DND-41 (cell line): ENCODE results near the gene ANKRD6.
A peak's percentile ranks its signal among the peaks of the same experiment; 100 is the strongest.
"Not testable (repeated sequence)": the region's sequence is repeated elsewhere in the genome, so short reads cannot be mapped to it uniquely, and the experiment has no call there.

Experiments
- ATAC-seq: fragments of 200-7000 bp; cut with Tn5 transposase; 3 replicates; pipeline ENCODE4 v1.9.1; 2021; ENCODE audit warnings: low read depth; ENCODE audit not compliant: insufficient read depth
- DNase-seq: peaks from one replicate; pipeline ENCODE4 v3.0.0-alpha.2; 2020
- H2AFZ ChIP-seq: 2 replicates; pipeline ENCODE4 v1.6.0; 2012; ENCODE audit warnings: low read depth, low read length
- H3K27ac ChIP-seq: 2 replicates; pipeline ENCODE4 v1.5.1; 2012; ENCODE audit warnings: low read length, inconsistent platforms
- H3K27me3 ChIP-seq: fragments of 200-600 bp; sonication (generic); 2 replicates; pipeline ENCODE4 v1.6.0; 2012; ENCODE audit warnings: low read length, mild to moderate bottlenecking, inconsistent platforms; ENCODE audit not compliant: insufficient read depth, poor library complexity
- H3K36me3 ChIP-seq: 2 replicates; pipeline ENCODE4 v1.5.1; 2012; ENCODE audit warnings: low read length, inconsistent platforms; ENCODE audit not compliant: insufficient read depth
- H3K4me1 ChIP-seq: 2 replicates; pipeline ENCODE4 v1.5.1; 2012; ENCODE audit warnings: mild to moderate bottlenecking, low read length; ENCODE audit not compliant: insufficient read depth
- H3K4me2 ChIP-seq: 2 replicates; pipeline ENCODE4 v1.6.0; 2012; ENCODE audit warnings: mild to moderate bottlenecking, moderate library complexity, low read length, inconsistent platforms; ENCODE audit not compliant: insufficient read depth
- H3K4me3 ChIP-seq, 2 experiments: fragments of 200-600 bp in 1 of 2; shearing (Covaris generic) in 1 of 2; 2 replicates each; pipeline ENCODE4 v1.5.1; 2012 to 2016; ENCODE audit warnings: inconsistent platforms in 2 of 2, low read length in 2 of 2, mild to moderate bottlenecking in 2 of 2, low read depth in 1 of 2, moderate library complexity in 1 of 2
- H3K79me2 ChIP-seq: 2 replicates; pipeline ENCODE4 v1.6.0; 2012; ENCODE audit warnings: low read length, inconsistent platforms; ENCODE audit not compliant: insufficient read depth
- H3K9ac ChIP-seq: 2 replicates; pipeline ENCODE4 v1.6.0; 2012; ENCODE audit warnings: low read depth, mild to moderate bottlenecking, inconsistent platforms, low read length, moderate library complexity
- H3K9me3 ChIP-seq: 2 replicates; pipeline ENCODE4 v1.5.1; 2012; ENCODE audit warnings: low read length, moderate library complexity, mild to moderate bottlenecking, inconsistent platforms; ENCODE audit not compliant: insufficient read depth, severe bottlenecking
- H4K20me1 ChIP-seq: 2 replicates; pipeline ENCODE4 v1.6.0; 2012; ENCODE audit warnings: low read length; ENCODE audit not compliant: insufficient read depth
- EZH2 ChIP-seq: IDR thresholded peaks from 3 replicates; pipeline ENCODE4 v1.6.1; 2012; ENCODE audit warnings: borderline replicate concordance, low read depth, mild to moderate bottlenecking, moderate library complexity, low read length, inconsistent platforms; ENCODE audit not compliant: severe bottlenecking
- TF ChIP-seq, protein P1 (sequence below): IDR thresholded peaks from 2 replicates; pipeline ENCODE4 v1.5.1; 2012; ENCODE audit warnings: borderline replicate concordance, low read length, moderate library complexity, mild to moderate bottlenecking; ENCODE audit not compliant: poor library complexity, severe bottlenecking; ENCODE audit errors: extremely low read depth

ANKRD6 gene

DNA sequence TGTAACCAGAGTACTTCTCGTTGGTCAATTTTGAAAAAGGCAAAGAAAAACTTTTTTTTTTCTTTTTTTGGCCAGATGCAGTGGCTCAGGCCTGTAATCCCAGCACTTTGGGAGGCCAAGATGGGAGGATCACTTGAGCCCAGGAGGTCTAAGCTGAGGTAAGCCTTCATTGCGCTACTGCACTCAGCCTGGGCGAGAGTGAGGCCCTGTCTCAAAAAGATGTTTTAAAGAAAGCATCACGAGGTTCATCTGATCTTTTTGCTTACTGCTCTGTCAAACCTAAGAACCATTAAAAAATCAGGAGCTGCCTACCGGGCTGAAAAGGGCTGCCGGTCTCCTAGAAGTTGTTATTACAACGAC, 205.0 kb downstream of the ANKRD6 start:
- H4K20me1 ChIP-seq = no peaks in the 10 kb centered on the region
- H3K4me3 ChIP-seq = peak overlapping the region; percentile 36 to 80
- H2AFZ ChIP-seq = peak overlapping the region; percentile 98

DNA sequence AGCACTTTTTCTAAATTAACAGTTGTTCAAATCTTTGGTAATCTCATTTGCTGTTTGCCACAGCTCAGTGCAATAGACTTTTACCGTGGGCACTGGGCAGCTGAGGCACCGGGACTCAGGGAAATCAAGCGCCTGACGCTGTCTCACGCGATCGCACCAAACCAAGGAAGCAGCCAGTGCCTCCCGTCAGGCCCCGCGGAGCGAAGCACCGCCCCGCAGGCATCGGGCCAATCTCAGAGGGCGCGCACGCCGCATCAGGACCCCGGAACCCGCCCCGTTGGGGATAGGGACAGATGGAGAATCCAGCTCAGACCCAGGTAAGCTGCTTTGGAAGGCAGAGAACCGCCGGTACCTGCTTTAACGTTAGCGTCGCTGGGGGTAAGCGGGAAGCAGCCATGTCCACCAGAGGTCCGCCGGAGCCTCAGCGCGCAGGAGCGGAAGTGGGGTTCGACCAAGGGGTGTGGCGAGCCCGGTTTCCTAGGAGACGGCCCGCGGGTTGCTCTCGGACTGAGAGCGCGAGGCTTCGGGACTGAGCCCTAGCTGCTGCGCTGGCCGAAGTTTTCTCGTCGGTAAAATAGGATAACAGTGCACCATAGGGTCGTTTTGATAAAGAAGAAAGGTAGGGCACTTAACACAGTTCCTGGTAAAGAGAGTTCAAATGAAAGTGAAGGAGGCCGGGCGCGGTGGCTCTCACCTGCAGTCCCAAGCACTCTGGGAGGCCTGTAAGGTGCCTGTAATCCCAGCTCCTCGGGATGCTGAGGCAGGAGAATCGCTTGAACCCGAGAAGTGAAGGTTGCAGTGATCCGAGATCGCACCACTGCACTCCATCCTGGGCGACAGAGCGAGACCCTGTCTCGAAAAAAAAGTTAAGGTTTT, 205.6 kb downstream of the ANKRD6 start, which contains the start of gene LYRM2:
TSS of gene LYRM2 (minus strand) at position 428 of the 876 bp plus-strand sequence. CDS start at position 397, 31 bp downstream.
- DNase-seq (peak; percentile 91), ATAC-seq (peak; percentile 95)
- H3K4me1 ChIP-seq = peaks cover 25% of the 10 kb centered on the region
- peak within 1 kb of the TSS; percentile 36 to 80 for H3K4me3 ChIP-seq
- H2AFZ ChIP-seq = peak within 1 kb of the TSS; percentile 98
- H3K27ac ChIP-seq = peak within 1 kb of the TSS; percentile 97
- peaks cover 46% of the 10 kb centered on the region for H3K36me3 ChIP-seq
- H3K79me2 ChIP-seq = peaks cover 21% of the 10 kb centered on the region
- no peaks in the 10 kb centered on the region for H3K27me3 ChIP-seq
- H3K9ac ChIP-seq = peak within 1 kb of the TSS; percentile 80
- H3K9me3 ChIP-seq = no peaks in the 10 kb centered on the region
- H3K4me2 ChIP-seq = peak within 1 kb of the TSS; percentile 86
- no peaks in the 10 kb centered on the region for H4K20me1 ChIP-seq
- TF ChIP-seq, protein P1, sequence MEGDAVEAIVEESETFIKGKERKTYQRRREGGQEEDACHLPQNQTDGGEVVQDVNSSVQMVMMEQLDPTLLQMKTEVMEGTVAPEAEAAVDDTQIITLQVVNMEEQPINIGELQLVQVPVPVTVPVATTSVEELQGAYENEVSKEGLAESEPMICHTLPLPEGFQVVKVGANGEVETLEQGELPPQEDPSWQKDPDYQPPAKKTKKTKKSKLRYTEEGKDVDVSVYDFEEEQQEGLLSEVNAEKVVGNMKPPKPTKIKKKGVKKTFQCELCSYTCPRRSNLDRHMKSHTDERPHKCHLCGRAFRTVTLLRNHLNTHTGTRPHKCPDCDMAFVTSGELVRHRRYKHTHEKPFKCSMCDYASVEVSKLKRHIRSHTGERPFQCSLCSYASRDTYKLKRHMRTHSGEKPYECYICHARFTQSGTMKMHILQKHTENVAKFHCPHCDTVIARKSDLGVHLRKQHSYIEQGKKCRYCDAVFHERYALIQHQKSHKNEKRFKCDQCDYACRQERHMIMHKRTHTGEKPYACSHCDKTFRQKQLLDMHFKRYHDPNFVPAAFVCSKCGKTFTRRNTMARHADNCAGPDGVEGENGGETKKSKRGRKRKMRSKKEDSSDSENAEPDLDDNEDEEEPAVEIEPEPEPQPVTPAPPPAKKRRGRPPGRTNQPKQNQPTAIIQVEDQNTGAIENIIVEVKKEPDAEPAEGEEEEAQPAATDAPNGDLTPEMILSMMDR = no peak
- TF ChIP-seq EZH2 = no peak

More for the DNA sequence above, 205.0 kb downstream of the ANKRD6 start:
- H3K36me3 ChIP-seq = peaks cover 40% of the 10 kb centered on the region
- no peaks in the 10 kb centered on the region for H3K9me3 ChIP-seq
- no peaks in the 10 kb centered on the region for H3K27me3 ChIP-seq
- ATAC-seq (peak; percentile 5; the same call in 1 of the 3 replicates), DNase-seq (no peak)
- TF ChIP-seq, protein P1 = no peak
- TF ChIP-seq EZH2 = no peak
- H3K79me2 ChIP-seq = peaks cover 21% of the 10 kb centered on the region
- peaks cover 25% of the 10 kb centered on the region for H3K4me1 ChIP-seq
- H3K4me2 ChIP-seq = peak overlapping the region; percentile 86
- H3K9ac ChIP-seq = peak overlapping the region; percentile 80
- H3K27ac ChIP-seq = peak overlapping the region; percentile 97

- Histone ChIP-seq H3K27me3 (no peaks in the 10 kb centered on the region), H2AFZ (no peak overlapping the region), H3K27ac (no peak overlapping the region), H3K79me2 (peaks cover 21% of the 10 kb centered on the region), H4K20me1 (no peaks in the 10 kb centered on the region), H3K4me2 (no peak overlapping the region), H3K4me1 (peaks cover 25% of the 10 kb centered on the region), H3K4me3 (no peak overlapping the region), H3K9me3 (no peaks in the 10 kb centered on the region), H3K9ac (no peak overlapping the region), H3K36me3 (peaks cover 58% of the 10 kb centered on the region)
- ATAC-seq (no peak), DNase-seq (no peak)
- TF ChIP-seq, protein P1 = no peak
These were observed 207.9 kb downstream of the ANKRD6 start for GRCh38 chr6:89640804-89641203.

DNA sequence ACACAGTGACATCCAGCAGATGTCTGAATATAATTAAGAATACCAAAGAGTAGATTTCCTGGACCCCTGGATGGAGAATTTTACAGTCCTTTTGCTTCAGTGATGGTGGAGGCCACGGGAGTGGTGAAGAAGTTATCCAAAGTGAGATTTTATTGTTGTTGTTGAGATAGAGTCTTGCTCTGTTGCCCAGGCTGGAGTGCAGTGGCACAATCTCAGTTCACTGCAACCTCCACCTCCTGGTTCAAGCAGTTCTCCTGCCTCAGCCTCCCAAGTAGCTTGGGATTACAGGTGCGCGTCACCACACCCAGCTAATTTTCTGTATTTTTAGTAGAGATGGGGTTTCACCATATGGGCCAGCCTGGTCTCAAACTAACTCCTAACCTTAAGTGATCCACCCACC, 208.6 kb downstream of the ANKRD6 start:
- H3K27ac ChIP-seq, H4K20me1 ChIP-seq, H3K4me2 ChIP-seq, ATAC-seq, H2AFZ ChIP-seq, H3K9ac ChIP-seq, DNase-seq, H3K9me3 ChIP-seq, H3K4me3 ChIP-seq, H3K27me3 ChIP-seq: not testable (repeated sequence)
- Histone ChIP-seq H3K4me1 (peaks cover 25% of the 10 kb centered on the region), H3K79me2 (peaks cover 21% of the 10 kb centered on the region), H3K36me3 (peaks cover 58% of the 10 kb centered on the region)
